HL-60/S4 (cell line): Measurements from ENCODE around the gene GMEB1.
"Not testable (repeated sequence)": the region's sequence is repeated elsewhere in the genome, so short reads cannot be mapped to it uniquely, and the experiment has no call there.

Experiments used
- in situ Hi-C: fragments of 300-500 bp; cut with MboI; formaldehyde crosslinking; loops from 2 replicates; pipeline ENCODE4 v1.14.3; 2022; ENCODE audit warnings: low sequenced_read_pairs

The GMEB1 gene

DNA sequence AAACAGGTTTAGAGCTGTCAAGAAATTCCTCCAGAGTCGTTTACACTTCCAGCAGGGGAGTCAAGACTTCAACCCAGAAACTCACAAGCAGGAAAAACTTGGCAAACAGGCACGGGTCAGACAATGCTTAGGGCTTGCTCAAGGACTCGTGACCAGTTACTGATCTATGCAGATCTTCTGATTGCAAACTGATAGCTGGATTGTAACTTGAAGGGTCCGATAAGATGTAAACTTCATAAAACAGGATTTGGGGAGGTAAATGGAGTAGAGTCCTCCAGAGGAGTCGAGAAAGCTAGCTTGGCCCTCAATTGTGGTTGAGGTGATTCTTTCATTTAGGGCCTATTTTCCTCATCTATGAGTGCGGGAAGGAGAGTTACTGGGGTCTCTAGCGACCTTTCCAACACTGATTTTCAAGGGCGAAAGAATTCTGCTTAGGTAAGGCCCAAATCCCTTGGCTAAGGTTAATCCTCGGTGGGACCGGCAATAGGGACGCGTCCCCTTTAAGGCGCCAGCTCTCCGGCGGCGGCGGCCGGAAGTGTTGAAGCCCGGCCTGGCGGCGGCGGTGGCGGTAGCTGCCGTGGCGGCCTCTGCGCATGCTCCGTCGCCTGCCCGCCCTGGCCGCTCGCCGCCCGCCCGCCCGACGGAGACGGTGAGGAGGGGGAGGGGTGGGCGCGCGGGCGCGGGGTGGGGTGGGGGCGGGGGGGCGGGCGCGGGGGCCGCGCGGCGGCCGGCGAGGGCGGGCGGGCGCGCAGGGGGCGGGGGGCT, at the start of gene GMEB1:
Gene GMEB1, plus strand, starts transcription at position 594 of the 765 bp plus-strand sequence. CDS start 14,829 bp downstream, outside the sequence.
- in situ Hi-C loops: no loop called here

DNA sequence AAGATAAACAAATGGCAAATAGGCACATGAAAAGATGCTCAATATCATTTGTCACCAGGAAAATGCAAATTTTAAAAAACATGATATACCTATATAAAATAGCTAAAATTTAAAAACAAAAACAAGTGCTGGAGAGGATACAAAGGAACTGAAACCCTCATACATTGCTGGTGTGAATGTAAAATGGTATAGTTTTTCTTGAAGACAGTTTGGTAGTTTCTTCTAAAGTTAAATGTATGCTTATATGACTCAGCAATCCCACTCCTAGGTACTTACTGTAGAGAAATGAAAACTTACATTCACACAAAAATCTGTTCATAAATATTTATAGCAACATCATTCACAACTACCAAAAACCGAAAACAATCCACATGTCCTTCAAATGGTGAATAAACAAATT, 36.9 kb upstream of the GMEB1 start:
- in situ Hi-C loops: no loop called here

DNA sequence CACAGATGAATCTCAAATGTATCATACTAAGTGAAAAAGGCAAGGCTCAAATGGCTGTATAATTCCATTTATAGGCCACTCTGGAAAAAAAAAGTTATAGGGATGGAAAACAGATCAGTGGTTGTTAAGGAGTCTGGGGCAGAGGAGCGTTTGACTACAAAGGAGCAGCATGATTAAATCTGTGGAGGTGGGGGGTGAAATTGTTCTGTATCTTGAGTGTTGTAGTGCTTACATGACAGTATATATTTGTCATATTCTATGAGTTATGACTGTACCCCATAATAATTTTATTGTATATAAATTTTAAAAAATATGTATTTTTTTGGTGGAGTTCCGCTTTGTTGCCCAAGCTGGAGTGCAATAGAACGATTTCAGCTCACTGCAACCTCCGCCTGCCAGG, 36.0 kb upstream of the GMEB1 start:
- in situ Hi-C loops: no loop called here

DNA sequence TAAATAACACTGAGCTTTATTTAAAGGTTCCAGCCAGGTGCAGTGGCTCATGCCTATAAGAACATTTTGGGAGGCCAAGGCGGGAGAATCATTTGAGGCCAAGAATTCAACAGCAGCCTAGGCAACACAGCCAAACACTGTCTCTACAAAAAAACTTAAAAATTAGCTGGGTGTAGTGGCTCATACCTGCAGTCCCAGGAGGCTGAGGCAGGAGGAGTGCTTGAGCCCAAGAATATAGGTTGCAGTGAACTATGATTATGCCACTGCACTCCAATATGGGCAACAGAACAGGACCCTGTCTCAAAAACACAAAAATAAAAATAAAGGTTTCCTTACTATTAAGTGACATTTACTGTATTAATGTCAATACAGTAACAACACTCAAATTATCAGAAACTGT, 27.8 kb upstream of the GMEB1 start:
- in situ Hi-C loops: no loop called here

DNA sequence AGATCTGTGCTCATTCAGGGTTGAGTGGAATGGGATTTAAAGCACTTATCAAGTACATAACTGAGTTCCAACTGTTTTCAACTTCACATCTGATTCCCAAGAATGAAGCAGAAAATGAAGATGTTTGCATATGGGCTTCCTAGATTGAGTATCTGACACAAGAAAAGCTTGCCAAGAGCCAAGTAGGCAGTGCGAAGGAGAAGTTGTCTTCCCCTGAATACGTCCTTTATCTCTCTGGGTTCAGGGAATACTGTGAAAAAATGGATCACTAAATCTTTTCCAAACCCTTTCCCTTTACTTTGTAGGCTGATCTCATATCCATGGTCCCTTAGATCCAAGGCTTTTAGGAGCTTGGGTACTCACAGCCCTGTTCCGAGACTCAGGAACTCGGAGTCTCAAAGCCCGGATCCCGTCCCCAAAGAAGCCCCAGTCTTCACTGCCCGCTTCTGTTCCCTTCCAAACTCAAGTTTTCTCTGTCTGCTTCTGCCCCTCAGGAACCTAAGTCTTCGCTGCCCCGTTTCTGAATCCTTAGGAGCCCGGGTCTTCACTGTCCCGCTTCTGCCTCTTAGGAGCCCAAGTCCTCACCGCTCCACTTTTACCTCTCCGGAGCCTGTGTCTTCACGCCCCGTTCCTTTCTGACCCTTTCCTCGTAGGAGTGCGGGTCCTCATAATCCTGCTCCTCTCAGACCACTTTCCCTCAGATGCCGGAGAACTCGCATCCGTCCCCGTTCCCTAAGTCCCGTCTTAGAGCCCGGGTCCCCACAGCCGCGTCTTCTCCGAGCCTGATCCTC, 26.3 kb upstream of the GMEB1 start:
- in situ Hi-C loops: no loop called here

GRCh38 chr1:28642847-28643635, 25.5 kb upstream of the GMEB1 start, which contains the start of gene TAF12:
Gene TAF12 (minus strand): TSS chr1:28643067. CDS start chr1:28622081, 20,986 bp downstream.
- in situ Hi-C loops: no loop called here

- in situ Hi-C loops: no loop called here
These were observed 24.1 kb upstream of the GMEB1 start for GRCh38 chr1:28644494-28644893.

GRCh38 chr1:28645406-28645805, 23.2 kb upstream of the GMEB1 start:
- in situ Hi-C loops: not testable (repeated sequence)

DNA sequence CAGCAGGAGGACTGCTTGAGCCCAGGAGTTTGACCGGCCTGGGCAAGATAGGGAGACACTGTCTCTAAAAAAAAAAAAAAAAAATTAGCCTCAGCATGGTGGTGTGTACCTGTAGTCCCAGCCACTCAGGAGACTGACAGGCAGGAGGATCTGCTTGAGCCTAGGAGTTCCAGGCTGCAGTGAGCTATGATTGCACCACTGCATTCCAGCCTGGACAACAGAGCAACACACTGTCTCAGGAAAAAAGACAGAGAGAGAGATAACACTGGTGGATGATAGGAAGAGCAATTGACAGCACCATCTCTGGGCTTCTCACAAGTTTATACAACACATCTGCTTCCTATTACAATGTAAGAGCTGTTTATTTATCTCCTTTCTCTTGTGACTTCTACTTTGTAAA, 22.5 kb upstream of the GMEB1 start:
- in situ Hi-C loops: no loop called here

GRCh38 chr1:28648008-28648473, 20.5 kb upstream of the GMEB1 start:
- in situ Hi-C loops: no loop called here

- in situ Hi-C loops: no loop called here
These were observed 19.9 kb upstream of the GMEB1 start, which contains the start of gene RNU11 for GRCh38 chr1:28648474-28649198. Gene RNU11 (plus strand): TSS chr1:28648600.

GRCh38 chr1:28653063-28653462, 15.5 kb upstream of the GMEB1 start:
- in situ Hi-C loops: not testable (repeated sequence)

DNA sequence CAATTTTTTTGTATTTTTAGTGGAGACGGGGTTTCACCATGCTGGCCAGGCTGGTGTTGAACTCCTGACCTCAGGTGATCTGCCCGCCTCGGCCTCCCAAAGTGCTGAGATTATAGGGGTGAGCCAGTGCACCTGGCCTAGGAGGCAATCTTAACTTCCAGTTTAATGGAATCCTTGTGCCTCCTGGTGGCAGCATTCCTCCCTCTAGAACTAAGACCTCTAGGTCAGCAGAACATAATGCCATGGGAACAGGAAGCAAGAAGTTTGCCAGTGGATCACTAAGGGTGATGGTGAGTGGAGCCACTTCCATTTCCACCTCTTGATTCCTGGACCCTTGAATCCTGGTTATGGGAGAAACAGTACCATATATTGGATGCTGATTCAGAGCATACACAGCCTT, 14.7 kb upstream of the GMEB1 start:
- in situ Hi-C loops: not testable (repeated sequence)

DNA sequence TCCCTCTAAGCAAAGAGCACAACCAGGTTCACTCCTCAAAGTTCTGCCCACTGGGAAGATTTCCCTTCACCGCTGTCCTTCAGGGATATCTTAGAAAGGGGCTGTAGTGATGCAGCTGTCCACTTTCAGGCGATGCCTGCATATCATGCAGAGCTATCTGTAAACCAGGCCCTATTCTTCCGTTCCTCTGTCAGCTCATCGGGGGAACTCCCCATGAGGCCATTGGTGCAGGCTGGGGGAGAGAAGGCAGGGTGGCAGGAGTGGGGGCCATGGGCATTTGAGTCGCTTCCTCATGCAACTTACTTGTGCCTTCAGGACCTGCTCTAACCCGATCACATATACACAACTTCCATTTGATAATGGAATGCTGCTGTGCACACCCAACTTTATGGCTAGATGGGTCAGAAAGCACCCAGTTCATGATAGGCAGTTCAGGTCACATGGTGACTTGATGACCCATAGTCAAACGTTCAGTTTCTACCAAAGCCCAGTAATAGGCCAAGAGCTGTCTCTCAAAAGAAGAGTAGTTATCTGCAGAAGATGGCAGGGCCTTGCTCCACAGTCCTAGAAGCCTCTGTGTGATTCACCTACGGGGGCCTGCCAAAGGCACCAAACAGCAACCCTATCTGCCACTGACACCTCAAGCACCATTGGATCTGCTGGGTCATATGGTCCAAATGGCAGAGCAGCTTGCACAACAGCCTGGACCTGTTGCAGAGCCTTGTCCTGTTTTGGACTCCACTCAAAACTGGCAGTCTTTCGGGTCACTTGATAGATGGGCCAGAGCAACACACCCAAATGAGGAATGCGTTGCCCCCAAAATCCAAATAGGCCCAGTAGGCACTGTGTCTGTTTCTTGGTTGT, 12.9 kb upstream of the GMEB1 start:
- in situ Hi-C loops: not testable (repeated sequence)

DNA sequence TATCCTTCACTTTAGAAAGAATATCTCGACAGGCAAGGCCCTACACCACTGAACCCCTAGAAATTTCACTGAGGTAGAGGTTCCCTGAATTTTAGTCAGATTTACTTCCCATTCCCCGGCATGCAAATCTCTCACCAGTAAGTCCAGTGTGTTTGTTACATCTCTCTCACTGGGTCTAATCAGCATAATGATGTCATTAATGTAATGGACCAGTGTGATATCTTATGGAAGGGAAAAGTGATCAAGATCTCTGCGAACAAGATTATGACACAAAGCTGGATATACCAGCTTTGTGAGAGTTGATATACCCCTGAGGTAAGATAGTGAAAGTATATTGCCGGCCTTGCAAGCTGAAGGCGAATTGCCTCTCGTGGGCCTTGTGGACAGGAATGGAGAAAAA, 12.2 kb upstream of the GMEB1 start:
- in situ Hi-C loops: no loop called here

GRCh38 chr1:28663871-28664470, 4.6 kb upstream of the GMEB1 start:
- in situ Hi-C loops: no loop called here

DNA sequence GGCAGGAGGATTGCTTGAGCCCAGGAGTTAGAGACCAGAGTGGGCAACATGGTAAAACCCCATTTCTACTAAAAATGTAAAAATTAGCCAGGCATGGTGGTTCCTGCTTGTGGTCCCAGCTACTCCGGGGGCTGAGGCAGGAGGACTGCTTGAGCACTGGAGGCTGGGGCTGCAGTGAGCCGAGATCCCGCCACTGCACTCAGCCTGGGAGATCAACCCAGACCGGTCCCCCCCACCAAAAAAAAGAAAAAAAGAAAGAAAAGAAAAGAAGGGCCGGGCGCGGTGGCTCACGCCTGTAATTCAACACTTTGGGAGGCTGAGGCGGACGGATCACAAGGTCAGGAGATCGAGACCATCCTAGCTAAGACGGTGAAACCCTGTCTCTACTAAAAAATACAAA, 1.8 kb upstream of the GMEB1 start:
- in situ Hi-C loops: no loop called here

DNA sequence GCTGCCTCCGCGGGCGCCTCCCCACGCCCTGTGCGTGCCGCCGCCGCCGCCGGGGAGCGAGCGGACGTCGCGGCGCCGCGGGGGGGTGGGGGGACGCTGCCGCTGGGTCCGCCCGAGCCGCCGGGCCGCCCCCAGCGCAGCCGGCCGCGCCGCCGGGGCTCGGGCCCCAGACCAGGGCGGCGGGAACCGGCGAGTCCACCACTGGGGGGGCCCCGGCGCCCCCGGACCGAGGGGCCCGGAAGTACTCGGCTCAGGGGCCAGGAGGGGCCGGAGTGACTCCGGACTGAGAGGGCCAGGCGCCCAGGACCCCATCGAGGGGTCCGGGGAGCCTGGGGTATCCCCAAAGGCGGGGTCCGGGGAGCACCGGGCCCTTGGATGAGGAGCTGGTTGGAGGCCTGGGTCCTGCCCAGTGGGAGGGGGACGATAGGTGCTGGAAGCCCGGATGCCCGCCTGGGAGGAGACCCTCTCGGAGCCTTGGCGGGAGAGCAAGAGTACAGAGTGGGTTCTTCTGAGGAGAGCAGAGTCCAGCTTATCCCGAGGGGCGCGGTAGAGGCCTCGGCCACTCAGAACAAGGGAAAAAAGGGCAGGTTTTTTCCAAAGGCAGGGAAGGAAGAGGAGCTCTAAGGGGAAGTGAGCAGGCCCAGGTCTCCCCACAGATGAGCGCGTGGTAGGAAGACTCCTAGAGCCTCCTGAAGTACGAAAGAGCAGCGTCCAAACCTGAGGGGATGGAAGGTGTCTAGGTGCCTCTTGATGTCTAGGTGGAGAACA, 556 bp downstream of the GMEB1 start:
- in situ Hi-C loops: no loop called here
